GM18511 (cell line): ENCODE results near the gene UBE2L6.
A peak's percentile ranks its signal among the peaks of the same experiment; 100 is the strongest.

Experiments used
- ATAC-seq: cut with Tn5 transposase; IDR thresholded peaks from one replicate; pipeline ENCODE4 v1.9.1; 2021; ENCODE audit warnings: mild to moderate bottlenecking, moderate library complexity; ENCODE audit not compliant: unreplicated experiment

Gene UBE2L6

DNA sequence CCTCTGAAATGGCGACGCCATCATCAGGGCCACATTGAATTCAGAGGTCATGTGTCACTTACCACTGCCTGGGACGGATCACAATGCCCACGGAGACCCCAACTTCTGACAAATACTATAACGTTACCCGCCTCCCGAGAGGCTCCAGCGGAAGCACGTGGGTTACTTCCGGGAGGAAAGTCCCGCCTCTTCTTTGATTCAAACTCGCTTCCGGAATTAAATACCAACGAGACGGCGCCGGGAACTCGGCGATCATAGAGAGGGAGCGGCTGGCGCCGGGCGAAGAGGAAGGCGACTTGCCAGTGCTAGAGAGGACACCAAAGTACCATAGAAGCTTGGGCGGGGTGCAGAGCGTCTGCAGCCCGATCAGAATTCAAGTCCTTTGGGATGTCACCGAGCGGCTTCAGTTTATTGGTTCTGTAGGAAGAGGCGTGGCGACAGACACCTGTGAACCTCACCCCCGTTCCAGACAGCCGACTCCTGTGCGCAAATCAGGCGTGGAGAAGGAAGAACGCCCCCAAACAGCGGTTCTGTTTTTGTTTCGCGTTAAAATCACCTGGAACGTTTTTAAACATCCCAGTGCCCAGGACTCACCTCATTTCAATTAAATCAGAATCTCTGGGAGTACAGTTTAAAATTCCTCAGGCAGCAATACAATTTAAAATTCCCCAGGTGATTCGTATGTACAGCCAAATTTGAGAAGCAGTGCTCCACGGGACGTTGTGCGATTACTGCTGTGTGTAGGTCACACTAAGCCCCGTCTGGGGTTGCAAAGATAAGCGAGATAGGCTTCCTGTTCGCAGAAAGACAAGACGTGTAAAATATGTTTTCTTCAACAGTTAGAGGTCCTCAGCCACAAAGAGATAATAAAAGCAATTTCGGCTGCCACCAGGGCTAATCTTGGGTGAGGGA lies 36.6 kb downstream of the UBE2L6 start, which contains the start of gene TIMM10:
TSS of gene TIMM10 (minus strand) at position 159 of the 912 bp plus-strand sequence. CDS start 565 bp downstream, outside the sequence.
- peak; percentile 98 for ATAC-seq

DNA sequence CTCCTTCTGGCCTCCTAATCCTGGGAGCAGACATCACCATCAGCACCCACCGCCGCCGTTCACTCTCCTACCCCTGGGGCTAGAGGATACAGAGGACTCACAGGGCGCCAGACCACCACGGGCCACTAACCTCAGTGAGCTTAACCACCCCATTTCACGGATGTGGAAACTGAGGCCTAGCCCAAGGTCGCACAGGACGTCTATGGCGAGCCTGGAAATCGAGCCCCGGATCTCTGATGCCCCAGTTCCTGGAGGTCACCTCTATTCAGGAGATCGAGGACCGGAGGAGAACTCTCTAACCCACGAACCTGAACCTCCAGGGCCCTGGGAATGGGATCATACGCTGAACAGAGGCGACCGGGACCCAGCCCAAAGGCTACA lies 37.3 kb downstream of the UBE2L6 start:
- peak; percentile 17 for ATAC-seq

DNA sequence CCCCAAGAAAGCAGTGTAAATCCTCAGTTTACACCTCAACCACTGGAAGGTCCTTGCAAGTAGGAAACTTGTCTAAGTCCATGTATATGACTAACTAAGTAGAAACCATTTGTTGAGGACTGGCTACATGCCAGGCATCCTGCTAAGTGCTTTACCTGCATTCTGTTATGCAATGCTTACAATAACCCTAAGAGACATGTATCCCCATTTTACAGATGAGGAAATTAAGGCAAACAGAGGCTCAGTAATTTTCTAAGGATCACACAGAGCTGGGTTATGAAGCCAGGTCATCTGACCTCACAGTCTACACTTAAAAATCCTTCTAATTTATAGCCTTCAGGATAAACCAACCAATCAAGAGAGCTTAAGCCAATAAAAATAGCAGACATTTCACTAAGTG lies 38.5 kb downstream of the UBE2L6 start:
- no peak for ATAC-seq

DNA sequence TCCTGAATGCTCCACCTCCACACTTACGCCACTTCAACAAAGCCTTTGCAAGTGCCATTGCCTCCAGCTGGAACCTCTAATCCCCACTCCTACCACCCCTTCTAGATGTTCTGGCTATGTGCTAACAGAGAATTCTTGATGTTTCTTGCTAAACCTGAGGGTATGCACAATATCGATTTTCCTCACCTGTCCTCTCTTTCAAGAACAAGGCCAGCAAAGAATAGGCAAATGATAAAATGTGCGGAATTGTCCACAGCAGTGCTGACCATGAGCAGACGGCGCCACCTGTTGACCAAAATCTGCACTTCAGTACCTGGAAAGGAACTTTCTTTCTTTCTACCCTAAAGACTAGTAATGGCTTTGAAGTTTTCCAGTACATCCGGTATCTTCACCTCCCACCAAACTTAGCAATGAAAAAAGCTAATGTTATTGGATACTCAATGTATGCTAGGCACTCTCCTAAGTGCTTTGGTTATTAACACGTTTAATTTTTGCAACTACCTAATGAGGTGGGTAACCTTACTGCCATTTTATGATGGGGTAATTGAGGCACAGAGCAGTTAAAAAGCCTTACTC lies 40.3 kb downstream of the UBE2L6 start:
- no peak for ATAC-seq

DNA sequence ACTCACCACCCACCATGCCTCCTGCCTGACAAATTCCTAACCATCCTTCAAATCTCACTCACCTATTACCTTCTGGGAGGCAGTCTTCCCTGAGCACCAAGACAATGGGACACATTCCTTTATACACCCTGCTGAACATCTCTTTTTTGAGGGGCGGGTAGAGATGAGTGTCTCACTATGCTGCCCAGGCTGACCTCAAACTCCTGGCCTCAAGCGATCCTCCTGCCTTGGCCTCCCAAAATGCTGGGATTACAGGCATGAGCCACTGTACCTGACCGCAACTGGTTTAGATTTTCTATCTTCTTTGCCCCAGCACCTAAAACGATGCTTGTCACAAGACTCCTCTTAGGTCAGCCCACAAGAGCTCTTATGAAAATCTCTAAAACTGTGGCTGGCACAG lies 44.1 kb downstream of the UBE2L6 start:
- no peak for ATAC-seq

DNA sequence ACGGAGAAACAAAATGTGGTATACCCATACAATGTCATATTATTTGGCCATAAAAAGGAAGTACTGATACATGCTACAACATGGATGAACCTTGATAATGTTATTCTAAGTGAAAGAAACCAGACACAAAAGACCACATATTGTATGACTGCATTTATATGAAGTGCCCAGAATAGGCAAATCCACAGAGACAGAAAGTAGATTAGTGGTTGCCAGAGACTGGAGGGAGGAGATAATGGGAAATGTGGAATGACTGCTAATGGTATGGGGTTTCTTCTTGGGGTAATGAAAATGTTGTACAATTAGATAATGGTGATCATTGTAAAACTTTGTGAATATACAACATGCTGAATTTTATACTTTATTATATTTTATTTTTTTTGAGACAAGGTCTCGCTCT lies 46.4 kb downstream of the UBE2L6 start:
- no peak for ATAC-seq

DNA sequence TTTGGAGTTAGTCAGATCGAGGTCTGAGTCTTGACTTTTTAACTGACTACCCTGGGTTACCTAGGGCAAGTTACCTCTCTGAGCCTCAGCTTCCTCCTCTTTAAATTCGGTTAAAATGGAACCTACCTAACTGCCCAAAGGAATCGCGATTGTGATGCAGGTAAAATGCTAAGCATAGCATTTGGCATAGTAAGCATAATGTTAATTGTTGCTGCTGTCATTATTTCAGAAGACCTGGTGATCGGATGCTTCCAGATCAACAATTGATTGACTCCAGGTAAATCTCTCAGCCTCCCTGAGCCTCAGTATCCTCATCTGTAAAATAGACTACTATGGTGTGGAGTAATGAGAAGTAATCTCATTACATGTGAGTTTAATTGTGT lies 51.4 kb downstream of the UBE2L6 start:
- ATAC-seq = no peak

DNA sequence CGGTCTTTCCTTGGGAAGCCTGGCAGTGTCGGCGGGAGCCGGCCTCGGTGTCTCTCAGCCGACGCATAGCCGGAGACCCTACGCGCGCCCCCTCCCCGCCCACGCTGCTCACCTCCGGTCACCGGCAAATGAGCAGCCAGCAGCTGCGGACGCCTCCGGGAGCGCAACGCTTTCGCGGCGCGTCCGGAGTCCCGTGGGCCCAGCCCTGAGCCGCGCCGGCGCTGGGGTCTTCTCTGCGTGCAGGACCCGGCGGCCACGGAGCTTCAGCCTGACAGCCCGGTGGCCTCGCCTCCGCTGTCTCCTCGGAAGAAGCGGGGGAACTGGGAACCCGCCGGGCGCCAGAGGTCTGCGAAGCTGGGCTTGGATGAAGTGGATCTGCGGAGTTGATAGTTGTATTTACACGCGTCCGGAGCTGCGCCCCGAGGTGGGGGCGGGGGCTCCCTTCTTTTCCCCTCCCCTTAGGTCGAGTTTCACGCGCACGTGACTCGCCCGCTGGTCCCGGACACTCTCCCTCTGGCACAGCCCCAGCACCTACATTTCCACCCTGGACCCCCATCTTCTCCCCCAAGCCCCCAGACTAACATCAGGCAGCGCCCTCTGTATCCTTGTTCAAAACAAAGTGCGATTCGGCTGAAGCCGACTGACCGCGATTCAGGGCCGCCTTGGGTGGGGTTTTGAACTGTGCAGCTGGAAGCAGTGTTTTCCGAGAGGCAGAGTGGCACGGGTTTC lies 52.0 kb downstream of the UBE2L6 start, which contains the start of gene SLC43A1:
TSS of gene SLC43A1 (minus strand) at position 371 of the 729 bp plus-strand sequence. CDS start 1,591 bp downstream, outside the sequence.
- peak; percentile 50 for ATAC-seq

DNA sequence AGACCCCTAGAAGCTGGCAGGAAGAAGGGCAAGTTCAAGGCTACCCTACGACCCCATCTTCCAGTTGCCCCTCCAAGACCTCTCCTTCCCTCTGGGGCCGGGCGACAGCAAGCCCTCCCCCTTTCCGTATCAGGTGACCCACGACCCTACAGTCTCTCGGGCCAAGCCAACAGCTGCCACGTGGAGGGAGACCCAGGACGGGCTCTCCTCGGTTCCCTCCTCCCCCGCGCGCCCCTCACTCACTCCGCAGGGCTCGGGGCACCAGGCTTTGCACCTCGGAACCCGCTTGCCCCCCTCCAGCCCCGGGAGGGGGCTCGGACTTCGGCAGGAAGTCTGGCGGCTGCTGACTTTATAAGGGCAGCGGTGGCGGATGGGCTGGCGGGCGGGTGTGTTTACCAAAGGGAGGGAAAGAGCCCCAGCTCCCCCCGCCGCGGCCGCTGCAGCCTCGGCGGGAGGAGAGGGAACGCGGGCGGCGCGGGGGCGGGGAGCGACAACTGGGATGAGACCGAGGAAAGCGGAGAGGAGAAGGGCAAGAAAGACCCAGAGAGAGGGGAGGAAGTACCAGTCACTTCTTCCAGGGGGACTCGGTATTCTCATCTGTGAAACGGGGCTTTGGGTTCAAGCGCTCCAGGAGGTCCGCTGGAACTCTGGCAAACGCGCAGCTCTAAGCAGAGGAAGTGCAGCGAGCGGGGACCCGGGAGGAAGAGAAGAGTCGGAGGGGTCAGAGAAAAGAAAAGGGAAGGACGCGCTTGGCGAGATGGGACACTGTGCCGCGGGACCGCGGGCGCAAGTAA lies 52.7 kb downstream of the UBE2L6 start:
- ATAC-seq = peak; percentile 49

DNA sequence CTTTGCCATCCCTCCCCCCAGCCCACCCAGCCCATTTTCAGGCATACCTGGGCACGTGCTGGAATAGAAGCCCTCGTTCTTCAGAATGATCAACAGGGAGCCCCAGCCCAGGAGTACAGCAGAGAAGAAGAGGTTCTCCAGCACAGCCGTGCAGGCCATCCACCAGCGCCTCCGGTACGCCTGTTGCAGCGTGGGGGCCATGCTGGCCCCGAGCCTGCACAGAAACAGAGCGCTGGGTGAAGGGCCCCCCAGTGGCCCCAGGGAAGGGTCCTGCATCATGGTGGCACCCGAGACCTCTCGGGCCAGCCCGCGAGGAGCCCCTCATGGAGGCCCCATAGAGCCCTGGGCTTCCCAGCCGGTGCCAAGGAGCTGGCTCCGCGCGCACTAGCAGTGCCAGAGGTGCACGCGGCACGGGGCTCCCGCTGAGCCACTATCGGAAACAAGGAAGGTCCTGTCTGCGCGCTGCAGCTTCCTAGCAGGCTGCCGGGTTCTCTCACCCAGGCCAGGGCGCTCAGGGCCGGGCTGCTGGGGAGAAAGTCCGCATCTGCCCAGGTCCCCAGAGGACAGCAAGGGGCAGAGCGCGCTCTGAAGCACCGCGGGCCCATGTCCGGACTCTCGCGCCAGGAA lies 53.4 kb downstream of the UBE2L6 start:
- peak; percentile 22 for ATAC-seq

DNA sequence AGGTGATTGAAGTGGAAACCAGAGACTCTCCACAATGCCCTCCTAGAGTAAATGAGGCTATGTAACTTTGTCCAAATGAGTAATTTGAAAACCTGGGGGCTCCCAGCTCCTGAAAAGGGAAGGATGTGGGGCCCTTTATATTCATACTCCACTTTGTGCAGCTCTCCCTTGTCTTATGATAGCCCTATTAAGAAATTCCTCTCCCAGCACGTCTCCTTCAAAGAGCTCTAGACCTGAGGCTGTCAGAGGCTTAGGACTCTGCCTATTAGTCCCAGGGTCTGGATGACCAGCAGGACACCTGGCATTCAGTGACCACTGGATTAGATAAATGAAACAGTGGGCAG lies 54.0 kb downstream of the UBE2L6 start:
- ATAC-seq = no peak

DNA sequence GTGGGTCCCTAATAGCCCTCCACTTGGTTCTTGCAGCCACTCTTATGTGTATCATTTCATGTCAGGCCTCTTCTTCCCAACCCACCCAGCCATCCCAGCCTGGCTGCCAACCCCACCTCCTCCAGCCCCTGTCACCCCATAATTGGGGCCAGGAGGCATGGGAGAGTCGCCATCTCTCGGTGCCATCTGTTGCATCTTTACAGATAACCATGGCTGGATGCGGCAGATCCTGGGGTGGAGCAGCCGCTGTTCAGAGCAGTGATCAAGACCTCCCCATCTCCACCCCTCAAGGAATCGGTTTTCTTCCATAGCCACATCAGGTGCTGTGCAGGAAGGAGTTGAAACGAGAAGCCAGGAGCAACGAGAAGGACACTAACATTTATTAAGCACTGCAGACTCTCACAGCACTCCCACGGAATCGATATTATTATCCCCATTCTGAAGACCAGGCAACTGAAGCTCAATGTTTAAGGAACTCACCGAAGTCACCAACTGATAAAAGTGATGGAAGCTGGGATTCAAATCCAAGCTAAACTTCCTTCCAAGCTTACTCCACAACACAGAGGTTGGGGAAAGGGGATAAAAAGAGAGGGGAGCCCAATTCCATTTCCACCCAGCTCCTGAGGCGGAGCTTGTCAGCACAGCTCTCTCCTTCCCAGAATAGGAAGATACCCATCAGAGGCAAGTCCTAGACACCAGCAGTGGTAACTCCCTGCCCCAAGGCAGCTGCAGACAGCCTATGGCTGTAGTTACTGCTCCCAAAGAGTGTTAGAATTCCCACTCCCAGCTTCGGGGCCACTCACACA lies 54.6 kb downstream of the UBE2L6 start:
- no peak for ATAC-seq

DNA sequence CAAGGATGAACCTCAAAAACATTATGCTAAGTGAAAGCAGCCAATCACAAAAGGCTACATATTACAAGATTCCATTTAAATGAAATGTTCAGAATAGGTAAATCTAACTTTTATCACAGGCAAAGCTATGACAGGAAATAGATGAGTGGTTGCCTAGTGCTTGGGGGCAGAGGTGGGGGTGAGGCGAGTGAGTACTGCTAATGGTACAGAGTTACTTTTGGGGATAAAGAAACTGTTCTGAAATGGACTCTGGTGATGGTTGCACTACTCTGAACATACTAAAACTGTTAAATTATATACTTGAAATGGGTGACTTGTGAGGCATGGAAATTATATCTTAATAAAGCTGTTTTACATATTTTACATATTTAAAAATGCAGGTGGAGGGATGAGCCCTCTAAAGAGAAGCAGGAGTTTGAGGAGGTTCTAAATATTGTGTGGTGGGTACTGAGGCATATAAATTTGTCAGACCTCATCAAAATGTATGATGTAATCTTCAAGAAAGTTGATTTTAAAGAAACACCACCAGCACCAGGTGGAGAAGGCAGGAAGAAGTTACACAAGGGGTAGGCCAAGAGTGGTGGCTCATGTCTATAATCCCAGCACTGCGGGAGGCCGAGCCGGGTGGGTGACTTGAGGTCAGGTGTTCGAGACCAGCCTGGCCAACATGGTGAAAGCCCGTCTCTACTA lies 55.6 kb downstream of the UBE2L6 start:
- no peak for ATAC-seq

DNA sequence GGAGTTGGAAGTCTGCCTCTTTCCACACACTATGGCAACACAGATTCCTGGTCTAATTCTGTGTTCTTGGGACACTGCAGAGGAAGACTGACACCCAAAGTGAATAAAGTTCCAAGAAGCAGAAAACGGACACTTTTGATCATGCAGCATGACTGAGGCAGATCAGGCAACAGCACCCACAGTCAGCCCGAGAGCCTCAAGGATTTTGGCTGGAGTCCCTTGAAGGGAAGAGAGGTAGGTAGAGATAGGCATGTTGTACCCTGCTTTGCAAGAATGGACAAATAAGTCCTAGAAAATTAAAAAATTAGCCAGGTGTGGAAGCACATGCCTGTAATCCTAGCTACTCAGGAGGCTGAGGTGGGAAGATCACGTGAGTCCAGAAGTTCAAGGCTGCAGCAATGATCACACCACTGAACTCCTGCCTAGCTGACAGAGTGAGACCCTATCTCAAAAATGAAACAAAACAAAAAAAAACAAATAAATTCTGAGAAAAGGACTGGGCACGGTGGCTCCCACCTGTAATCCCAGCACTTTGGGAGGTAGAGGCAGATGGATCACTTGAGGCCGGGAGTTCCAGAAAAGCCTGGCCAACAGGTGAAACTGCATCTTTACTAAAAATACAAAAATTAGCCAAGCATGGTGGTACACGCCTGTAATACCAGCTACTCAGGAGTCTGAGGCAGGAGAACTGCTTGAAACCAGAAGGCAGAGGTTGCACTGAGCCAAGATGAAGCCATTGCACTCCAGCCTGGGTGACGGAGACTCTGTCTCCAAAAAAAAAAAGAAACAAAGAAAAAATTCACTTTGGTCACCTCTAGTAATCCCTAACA lies 58.9 kb downstream of the UBE2L6 start:
- no peak for ATAC-seq

DNA sequence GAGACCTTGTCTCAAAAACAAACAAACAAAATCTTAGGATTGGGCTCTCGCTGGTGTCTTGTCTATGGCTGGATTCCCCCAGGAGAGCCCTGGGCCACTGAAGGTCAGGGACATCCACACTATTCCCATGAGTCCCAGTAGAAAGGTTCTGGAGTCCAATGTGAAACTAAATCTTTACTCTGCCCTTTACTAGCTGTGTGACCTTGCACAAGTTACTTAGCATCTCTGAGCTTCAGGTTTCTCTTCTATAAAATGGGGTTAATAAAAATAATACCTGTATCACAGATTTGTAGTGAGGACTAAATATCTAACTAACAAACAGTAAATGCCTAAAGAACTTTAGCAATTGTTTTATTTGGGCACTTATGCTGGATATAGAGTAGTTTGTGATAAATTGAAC lies 61.0 kb downstream of the UBE2L6 start:
- no peak for ATAC-seq

DNA sequence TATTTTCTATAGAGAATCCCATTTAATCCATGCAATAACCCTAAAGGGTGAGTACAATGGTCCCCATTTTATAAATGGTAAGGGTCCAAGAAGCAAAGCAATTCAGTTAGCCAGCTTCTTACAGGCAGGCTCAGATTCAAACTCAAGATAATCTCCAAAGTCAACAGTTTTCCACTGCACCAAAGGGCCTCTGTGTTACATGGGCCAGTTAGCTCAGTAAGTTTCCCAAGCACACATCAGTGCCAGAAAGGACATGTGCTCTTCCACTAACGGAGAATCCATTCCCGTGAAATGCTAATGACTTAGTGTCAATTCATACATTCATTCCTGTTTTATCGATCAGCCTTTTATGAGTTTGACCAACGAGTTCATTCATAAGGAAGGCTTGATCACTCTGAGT lies 63.0 kb downstream of the UBE2L6 start:
- no peak for ATAC-seq

DNA sequence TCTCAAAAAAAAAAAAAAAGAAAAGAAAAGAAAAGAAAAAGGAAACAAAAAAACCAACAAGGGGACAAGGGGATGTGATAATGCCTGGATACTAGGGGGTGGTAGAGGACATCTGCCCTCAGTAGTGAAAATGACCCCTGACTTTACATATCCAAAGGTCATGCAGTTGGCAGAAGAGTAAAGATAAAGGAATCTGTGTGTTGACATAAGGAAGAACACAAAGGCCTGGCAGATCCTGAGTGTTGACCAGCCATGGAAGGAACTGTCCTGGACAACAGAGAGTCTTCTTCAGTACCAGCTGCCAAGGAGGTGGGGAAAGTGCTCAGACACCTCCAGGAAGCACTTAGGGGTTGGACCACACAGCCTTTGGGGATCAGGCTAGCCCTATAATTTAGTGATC lies 64.6 kb downstream of the UBE2L6 start:
- ATAC-seq = no peak

DNA sequence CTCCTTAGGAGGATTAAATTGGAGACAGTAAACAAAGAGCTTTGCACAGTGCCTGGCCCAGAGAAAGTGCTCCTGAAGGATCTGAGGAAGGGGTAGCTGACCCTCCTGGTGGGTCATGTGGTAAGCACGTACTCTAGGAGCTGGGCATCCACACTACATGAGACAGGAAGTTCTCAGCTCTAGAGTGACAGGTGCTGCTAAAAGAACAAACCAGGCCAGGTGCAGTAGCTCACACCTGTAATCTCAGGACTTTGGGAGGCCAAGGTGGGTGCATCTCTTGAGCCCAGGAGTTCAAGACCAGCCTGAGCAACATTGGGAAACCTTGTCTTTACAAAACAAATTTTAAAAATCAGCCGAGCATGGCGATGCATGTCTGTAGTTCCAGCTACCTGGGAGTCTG lies 65.1 kb downstream of the UBE2L6 start:
- ATAC-seq = no peak
